ENCODE data around the gene STYK1.
"Not testable (repeated sequence)": the region's sequence is repeated elsewhere in the genome, so short reads cannot be mapped to it uniquely, and the experiment has no call there.

The STYK1 gene

GRCh38 chr12:10688042-10688441 lies 14.2 kb upstream of the STYK1 start:
- DNase-seq, result no peak

GRCh38 chr12:10672231-10672868 lies 1.5 kb downstream of the STYK1 start:
- no peak for DNase-seq

GRCh38 chr12:10669533-10669932 lies 4.3 kb downstream of the STYK1 start:
- no peak for DNase-seq

- no peak for DNase-seq
These were observed 5.3 kb downstream of the STYK1 start for GRCh38 chr12:10668526-10668925.

- DNase-seq, result no peak
These were observed 6.3 kb downstream of the STYK1 start for GRCh38 chr12:10667581-10667980.

- DNase-seq, result no peak
These were observed 9.4 kb downstream of the STYK1 start for GRCh38 chr12:10664499-10664898.

- peak; percentile 57 for DNase-seq
These were observed 10.0 kb downstream of the STYK1 start for GRCh38 chr12:10663869-10664268.

- no peak for DNase-seq
These were observed 12.5 kb downstream of the STYK1 start for GRCh38 chr12:10661338-10661737.

GRCh38 chr12:10654003-10654402 lies 19.8 kb downstream of the STYK1 start:
- DNase-seq, result no peak

- DNase-seq, result no peak
These were observed 21.7 kb downstream of the STYK1 start for GRCh38 chr12:10652192-10652591.

GRCh38 chr12:10646576-10646975 lies 27.3 kb downstream of the STYK1 start:
- not testable (repeated sequence) for DNase-seq

- no peak for DNase-seq
These were observed 27.9 kb downstream of the STYK1 start for GRCh38 chr12:10645910-10646309.

GRCh38 chr12:10641735-10642500 lies 31.9 kb downstream of the STYK1 start:
- peak; percentile 61 for DNase-seq

- DNase-seq, result no peak
These were observed 35.1 kb downstream of the STYK1 start for GRCh38 chr12:10638728-10639127.

- DNase-seq, result no peak
These were observed 37.2 kb downstream of the STYK1 start for GRCh38 chr12:10636611-10637010.

GRCh38 chr12:10636124-10636523 lies 37.7 kb downstream of the STYK1 start:
- no peak for DNase-seq

- DNase-seq, result no peak
These were observed 38.5 kb downstream of the STYK1 start for GRCh38 chr12:10635306-10635705.

- DNase-seq, result peak; percentile 92
These were observed 39.4 kb downstream of the STYK1 start for GRCh38 chr12:10634427-10634826.

GRCh38 chr12:10633541-10633940 lies 40.3 kb downstream of the STYK1 start:
- no peak for DNase-seq

GRCh38 chr12:10632226-10632625 lies 41.6 kb downstream of the STYK1 start:
- no peak for DNase-seq

- DNase-seq, result no peak
These were observed 49.2 kb downstream of the STYK1 start for GRCh38 chr12:10624605-10625004.

GRCh38 chr12:10623131-10623530 lies 50.7 kb downstream of the STYK1 start:
- no peak for DNase-seq

GRCh38 chr12:10621278-10621677 lies 52.6 kb downstream of the STYK1 start:
- DNase-seq, result no peak

- DNase-seq, result no peak
These were observed 53.6 kb downstream of the STYK1 start for GRCh38 chr12:10620078-10620779.
